Anterior cingulate cortex (tissue), 58 donors: ENCODE measurements around the gene FBRS.
A peak's percentile ranks its signal among the peaks of the same experiment; 100 is the strongest.

Experiments
- DNase-seq, 58 donors: peaks; one replicate each; lab custom pipeline; 2025; lab: John Stamatoyannopoulos, UW

FBRS gene

GRCh38 chr16:30641378-30641982 is 16.8 kb upstream of the FBRS start:
- no peak for DNase-seq

- no peak for DNase-seq
These were observed 13.8 kb upstream of the FBRS start for GRCh38 chr16:30644334-30644830.

- no peak for DNase-seq
These were observed 12.5 kb upstream of the FBRS start for GRCh38 chr16:30645727-30646126.

- no peak for DNase-seq
These were observed 11.0 kb upstream of the FBRS start for GRCh38 chr16:30647274-30647571.

- peak in 5 of 58 donors; percentile 38 to 70 (median 54) for DNase-seq
These were observed 8.4 kb upstream of the FBRS start for GRCh38 chr16:30649725-30650368.

- peak; percentile 93 to 100 (median 99) for DNase-seq
These were observed 7.7 kb upstream of the FBRS start, which contains the start of gene PRR14 for GRCh38 chr16:30650369-30651123. Gene PRR14 (plus strand): TSS chr16:30650960. CDS start chr16:30651646, 686 bp downstream.

- peak in 47 of 58 donors; percentile 17 to 69 (median 51) for DNase-seq
These were observed 6.9 kb upstream of the FBRS start for GRCh38 chr16:30651124-30652004.

- no peak for DNase-seq
These were observed 6.3 kb upstream of the FBRS start for GRCh38 chr16:30652005-30652296.

GRCh38 chr16:30652718-30653117 is 5.5 kb upstream of the FBRS start:
- no peak for DNase-seq

GRCh38 chr16:30654856-30655255 is 3.4 kb upstream of the FBRS start:
- DNase-seq = no peak

- DNase-seq = no peak
These were observed 2.4 kb upstream of the FBRS start for GRCh38 chr16:30655815-30656347.

GRCh38 chr16:30656388-30656787 is 1.8 kb upstream of the FBRS start:
- no peak for DNase-seq

GRCh38 chr16:30656974-30657865 is 1.0 kb upstream of the FBRS start:
- peak in 3 of 58 donors; percentile 39 to 76 (median 73) for DNase-seq

- DNase-seq = peak in 49 of 58 donors; percentile 71 to 98 (median 93)
These were observed 688 bp downstream of the FBRS start for GRCh38 chr16:30658731-30659506.

- DNase-seq = peak in 7 of 58 donors; percentile 0 to 38 (median 21)
These were observed 1.5 kb downstream of the FBRS start for GRCh38 chr16:30659507-30660423.

GRCh38 chr16:30660424-30661261 is 2.4 kb downstream of the FBRS start:
- DNase-seq = no peak

- DNase-seq = no peak
These were observed 4.2 kb downstream of the FBRS start for GRCh38 chr16:30662449-30662848.
